GM19452 (cell line): ENCODE measurements around the gene CDC34.

Experiments
- ATAC-seq: cut with Tn5 transposase; IDR thresholded peaks from one replicate; pipeline ENCODE4 v1.9.1; 2021; ENCODE audit not compliant: unreplicated experiment

CDC34 gene

GRCh38 chr19:541699-542098 lies 10.1 kb downstream of the CDC34 start:
- no peak for ATAC-seq

GRCh38 chr19:542173-542866 lies 10.8 kb downstream of the CDC34 start:
- no peak for ATAC-seq

- no peak for ATAC-seq
Measured at GRCh38 chr19:543910-544608, 12.5 kb downstream of the CDC34 start, which contains the start of gene GZMM. TSS of gene GZMM (plus strand) at chr19:544053. CDS start at chr19:544072, 19 bp downstream.

- no peak for ATAC-seq
Measured at GRCh38 chr19:547117-547516, 15.6 kb downstream of the CDC34 start.

GRCh38 chr19:547836-548720 lies 16.5 kb downstream of the CDC34 start:
- ATAC-seq = no peak

- no peak for ATAC-seq
Measured at GRCh38 chr19:548886-549830, 17.6 kb downstream of the CDC34 start.

- ATAC-seq = no peak
Measured at GRCh38 chr19:554817-555216, 23.3 kb downstream of the CDC34 start.

- ATAC-seq = no peak
Measured at GRCh38 chr19:555474-555808, 23.9 kb downstream of the CDC34 start.

GRCh38 chr19:556611-557382 lies 25.2 kb downstream of the CDC34 start:
- ATAC-seq = no peak

- no peak for ATAC-seq
Measured at GRCh38 chr19:558770-559439, 27.3 kb downstream of the CDC34 start.

- no peak for ATAC-seq
Measured at GRCh38 chr19:560121-560520, 28.6 kb downstream of the CDC34 start.

GRCh38 chr19:566403-566802 lies 34.8 kb downstream of the CDC34 start:
- ATAC-seq = no peak

- no peak for ATAC-seq
Measured at GRCh38 chr19:566844-567243, 35.3 kb downstream of the CDC34 start.

- no peak for ATAC-seq
Measured at GRCh38 chr19:567296-567900, 35.8 kb downstream of the CDC34 start.

- no peak for ATAC-seq
Measured at GRCh38 chr19:570251-570686, 38.7 kb downstream of the CDC34 start.

- no peak for ATAC-seq
Measured at GRCh38 chr19:570937-571565, 39.5 kb downstream of the CDC34 start.

- no peak for ATAC-seq
Measured at GRCh38 chr19:571566-571974, 40.0 kb downstream of the CDC34 start.

GRCh38 chr19:572140-572742 lies 40.7 kb downstream of the CDC34 start, which contains the start of gene BSG:
TSS of gene BSG (plus strand) at chr19:572596. CDS start at chr19:572635, 39 bp downstream.
- peak; percentile 67 for ATAC-seq
